Measurements from ENCODE around the gene ARMC9. TPM values are rescaled to one million over a fixed set of nuclear protein-coding genes. Genes with fewer than 3 reads are reported as not detected.
"Not testable (repeated sequence)": the region's sequence is repeated elsewhere in the genome, so short reads cannot be mapped to it uniquely, and the experiment has no call there.

The ARMC9 gene
- total RNA-seq, 1 experiment from 2014 or later, result 19.9 TPM

GRCh38 chr2:231235217-231235616, 36.8 kb downstream of the ARMC9 start:
- H3K9me3 ChIP-seq (replicated peaks), result no peaks in the 10 kb centered on the region
- DNase-seq, result no peak
- H3K27ac ChIP-seq, result no peak overlapping the region
- no peak overlapping the region for H3K4me3 ChIP-seq
- no peaks in the 10 kb centered on the region for H3K27me3 ChIP-seq
- no peaks in the 10 kb centered on the region; the same call in 1 of the 2 replicates for H3K4me1 ChIP-seq
- H3K36me3 ChIP-seq, result no peaks in the 10 kb centered on the region

- H3K27me3 ChIP-seq, result no peaks in the 10 kb centered on the region
- no peak for DNase-seq
- H3K27ac ChIP-seq, result no peak overlapping the region
- H3K36me3 ChIP-seq, result no peaks in the 10 kb centered on the region
- peaks cover 11% of the 10 kb centered on the region for H3K4me1 ChIP-seq
- no peak overlapping the region for H3K4me3 ChIP-seq
- H3K9me3 ChIP-seq (replicated peaks), result no peaks in the 10 kb centered on the region
These were observed 40.3 kb downstream of the ARMC9 start for GRCh38 chr2:231238689-231239088.

GRCh38 chr2:231239751-231240150, 41.3 kb downstream of the ARMC9 start:
- Histone ChIP-seq H3K27ac (no peak overlapping the region), H3K4me1 (peaks cover 11% of the 10 kb centered on the region), H3K27me3 (no peaks in the 10 kb centered on the region), H3K36me3 (no peaks in the 10 kb centered on the region), H3K9me3 (replicated peaks) (no peaks in the 10 kb centered on the region), H3K4me3 (no peak overlapping the region)
- no peak for DNase-seq

GRCh38 chr2:231241755-231242507, 43.5 kb downstream of the ARMC9 start:
- H3K4me3 ChIP-seq, result no peak overlapping the region
- no peaks in the 10 kb centered on the region for H3K27me3 ChIP-seq
- H3K9me3 ChIP-seq (replicated peaks), result no peaks in the 10 kb centered on the region
- peak overlapping the region; percentile 55 for H3K27ac ChIP-seq
- H3K36me3 ChIP-seq, result no peaks in the 10 kb centered on the region
- DNase-seq, result peak; percentile 72 to 76
- peaks cover 11% of the 10 kb centered on the region for H3K4me1 ChIP-seq

GRCh38 chr2:231243866-231244265, 45.4 kb downstream of the ARMC9 start:
- Histone ChIP-seq H3K9me3 (replicated peaks) (no peaks in the 10 kb centered on the region), H3K27ac (no peak overlapping the region), H3K36me3 (no peaks in the 10 kb centered on the region), H3K4me1 (peaks cover 11% of the 10 kb centered on the region), H3K27me3 (no peaks in the 10 kb centered on the region), H3K4me3 (no peak overlapping the region)
- DNase-seq, result no peak

GRCh38 chr2:231244382-231245248, 46.2 kb downstream of the ARMC9 start:
- no peaks in the 10 kb centered on the region for H3K36me3 ChIP-seq
- H3K4me1 ChIP-seq, result peaks cover 11% of the 10 kb centered on the region
- H3K27ac ChIP-seq, result no peak overlapping the region
- H3K9me3 ChIP-seq (replicated peaks), result no peaks in the 10 kb centered on the region
- H3K27me3 ChIP-seq, result no peaks in the 10 kb centered on the region
- DNase-seq, result no peak
- H3K4me3 ChIP-seq, result no peak overlapping the region

- H3K4me3 ChIP-seq, result no peak overlapping the region
- no peak overlapping the region for H3K27ac ChIP-seq
- DNase-seq, result no peak
- H3K36me3 ChIP-seq, result no peaks in the 10 kb centered on the region
- no peaks in the 10 kb centered on the region for H3K9me3 ChIP-seq (replicated peaks)
- no peaks in the 10 kb centered on the region for H3K27me3 ChIP-seq
- H3K4me1 ChIP-seq, result peaks cover 11% of the 10 kb centered on the region
These were observed 47.0 kb downstream of the ARMC9 start for GRCh38 chr2:231245249-231246094.

GRCh38 chr2:231246171-231246842, 47.9 kb downstream of the ARMC9 start:
- H3K36me3 ChIP-seq, result no peaks in the 10 kb centered on the region
- no peak for DNase-seq
- no peak overlapping the region for H3K4me3 ChIP-seq
- no peaks in the 10 kb centered on the region for H3K9me3 ChIP-seq (replicated peaks)
- no peak overlapping the region for H3K27ac ChIP-seq
- H3K4me1 ChIP-seq, result peaks cover 11% of the 10 kb centered on the region
- no peaks in the 10 kb centered on the region for H3K27me3 ChIP-seq

GRCh38 chr2:231250146-231250545, 51.7 kb downstream of the ARMC9 start:
- Histone ChIP-seq H3K36me3 (0 out of 2 replicates have a peak, but pooled peaks cover 3% of the 10 kb centered on the region), H3K27ac (no peak overlapping the region), H3K27me3 (no peaks in the 10 kb centered on the region), H3K9me3 (replicated peaks) (no peaks in the 10 kb centered on the region), H3K4me3 (no peak overlapping the region), H3K4me1 (no peaks in the 10 kb centered on the region)
- DNase-seq, result no peak

- H3K36me3 ChIP-seq, result 0 out of 2 replicates have a peak, but pooled peaks cover 3% of the 10 kb centered on the region
- no peaks in the 10 kb centered on the region for H3K27me3 ChIP-seq
- no peaks in the 10 kb centered on the region for H3K4me1 ChIP-seq
- H3K27ac ChIP-seq, result no peak overlapping the region
- no peaks in the 10 kb centered on the region for H3K9me3 ChIP-seq (replicated peaks)
- DNase-seq, result no peak
- no peak overlapping the region for H3K4me3 ChIP-seq
These were observed 52.3 kb downstream of the ARMC9 start for GRCh38 chr2:231250698-231251097.

- not testable (repeated sequence) for H3K4me1 ChIP-seq; H3K36me3 ChIP-seq; H3K9me3 ChIP-seq (replicated peaks); H3K4me3 ChIP-seq; DNase-seq; H3K27me3 ChIP-seq; H3K27ac ChIP-seq
These were observed 54.9 kb downstream of the ARMC9 start for GRCh38 chr2:231253292-231253691.

GRCh38 chr2:231256494-231256893, 58.1 kb downstream of the ARMC9 start:
- Histone ChIP-seq H3K4me3 (no peak overlapping the region), H3K36me3 (0 out of 2 replicates have a peak, but pooled peaks cover 5% of the 10 kb centered on the region), H3K4me1 (no peaks in the 10 kb centered on the region), H3K9me3 (replicated peaks) (no peaks in the 10 kb centered on the region), H3K27me3 (no peaks in the 10 kb centered on the region), H3K27ac (no peak overlapping the region)
- no peak for DNase-seq

GRCh38 chr2:231257763-231258162, 59.3 kb downstream of the ARMC9 start:
- no peak for DNase-seq
- H3K4me3 ChIP-seq, result no peak overlapping the region
- H3K9me3 ChIP-seq (replicated peaks), result no peaks in the 10 kb centered on the region
- no peak overlapping the region for H3K27ac ChIP-seq
- peaks cover 6% of the 10 kb centered on the region for H3K4me1 ChIP-seq
- 0 out of 2 replicates have a peak, but pooled peaks cover 5% of the 10 kb centered on the region for H3K36me3 ChIP-seq
- no peaks in the 10 kb centered on the region for H3K27me3 ChIP-seq

GRCh38 chr2:231258701-231259100, 60.3 kb downstream of the ARMC9 start:
- Histone ChIP-seq H3K36me3 (0 out of 2 replicates have a peak, but pooled peaks cover 5% of the 10 kb centered on the region), H3K27me3 (no peaks in the 10 kb centered on the region), H3K4me1 (peaks cover 15% of the 10 kb centered on the region), H3K27ac (no peak overlapping the region), H3K4me3 (no peak overlapping the region), H3K9me3 (replicated peaks) (no peaks in the 10 kb centered on the region)
- DNase-seq, result no peak

Data from SJCRH30 (cell line).